CD4-positive, alpha-beta T cell (primary cell): ENCODE data around the gene NEK7. TPM values are rescaled to one million over a fixed set of nuclear protein-coding genes. Genes with fewer than 3 reads are reported as not detected.
A peak's percentile ranks its signal among the peaks of the same experiment; 100 is the strongest.

Source experiments
- ATAC-seq: fragments of 200-7000 bp; cut with Tn5 transposase; one replicate; pipeline ENCODE4 v1.10.0; 2022; ENCODE audit warnings: mild to moderate bottlenecking; ENCODE audit not compliant: poor library complexity
- CTCF ChIA-PET: fragments of 350-600 bp; sonication (Branson Sonifier 250); formaldehyde crosslinking; loops from one replicate; lab custom pipeline; 2021; ENCODE audit warnings: antibody characterized with exemption, inconsistent platforms; lab: Charles Lee
- POLR2A ChIA-PET: fragments of 350-600 bp; sonication (Branson Sonifier 250); formaldehyde crosslinking; loops from one replicate; lab custom pipeline; 2021; ENCODE audit warnings: antibody characterized with exemption, inconsistent platforms; lab: Charles Lee
- DNase-seq, 14 experiments: peaks; one replicate each; pipeline ENCODE4 v3.0.0-alpha.2; 2013 to 2020; ENCODE audit warnings: mixed read lengths in 2 of 14
- H3K27ac ChIP-seq, 2 donors: one replicate each; pipeline versions ENCODE4 v1.5.1 to v1.7.0; 2013; ENCODE audit warnings: low read length in 2 of 2, low read depth in 1 of 2, mild to moderate bottlenecking in 1 of 2
- H3K27me3 ChIP-seq, 2 experiments: 1 replicate in 1 of 2; 2 replicates in 1 of 2; pipeline versions ENCODE4 v1.6.1 to v1.7.0; 2013; ENCODE audit warnings: low read length in 2 of 2, control low read depth in 1 of 2, mild to moderate bottlenecking in 1 of 2, moderate library complexity in 1 of 2; ENCODE audit not compliant: insufficient read depth in 2 of 2, control insufficient read depth in 1 of 2
- H3K36me3 ChIP-seq: one replicate; pipeline ENCODE4 v1.6.1; 2013; ENCODE audit warnings: low read length, control low read depth; ENCODE audit not compliant: insufficient read depth
- H3K4me1 ChIP-seq: one replicate; pipeline ENCODE4 v1.6.1; 2013; ENCODE audit warnings: low read length, control low read depth; ENCODE audit not compliant: insufficient read depth
- H3K4me3 ChIP-seq: one replicate; pipeline ENCODE4 v1.5.1; 2013; ENCODE audit warnings: mild to moderate bottlenecking, low read length, moderate library complexity
- H3K9me3 ChIP-seq, 2 experiments: 1 replicate in 1 of 2; 2 replicates in 1 of 2; pipeline versions ENCODE4 v1.6.1 to v1.7.0; 2013; ENCODE audit warnings: low read length in 2 of 2, mild to moderate bottlenecking in 2 of 2, control low read depth in 1 of 2, moderate library complexity in 1 of 2; ENCODE audit not compliant: control insufficient read depth in 1 of 2, insufficient read depth in 1 of 2
- H3K27ac Mint-ChIP-seq: one replicate; pipeline ENCODE4 v1.8.0; 2020; ENCODE audit warnings: mixed read lengths
- H3K27me3 Mint-ChIP-seq: one replicate; pipeline ENCODE4 v1.8.0; 2021; ENCODE audit warnings: mixed read lengths
- H3K36me3 Mint-ChIP-seq: one replicate; pipeline ENCODE4 v1.8.0; 2021; ENCODE audit warnings: low read depth, mixed read lengths
- H3K4me1 Mint-ChIP-seq: one replicate; pipeline ENCODE4 v1.8.0; 2021; ENCODE audit warnings: low read depth, mixed read lengths
- H3K4me3 Mint-ChIP-seq: one replicate; pipeline ENCODE4 v1.8.0; 2020; ENCODE audit warnings: mild to moderate bottlenecking, mixed read lengths
- H3K9me3 Mint-ChIP-seq: one replicate; pipeline ENCODE4 v1.8.0; 2020; ENCODE audit warnings: mixed read lengths
- CTCF ChIP-seq: fragments of 200-600 bp; IDR thresholded peaks from one replicate; pipeline ENCODE4 v1.8.0; 2022; ENCODE audit warnings: antibody characterized with exemption, mild to moderate bottlenecking
- intact Hi-C, 2 experiments: fragments of 100-400 bp; cut with DNase I in 1 of 2; cut with micrococcal nuclease in 1 of 2; formaldehyde crosslinking; loops; one replicate each; pipeline versions ENCODE4 v1.15.1 to v1.9.0; 2023 to 2025; cut with DNase I, micrococcal nuclease
- total RNA-seq, 174 experiments: library from RNA in 2 of 174; stranded (reverse) in 2 of 174; gene quantifications; one replicate each; pipeline ENCODE4 v1.2.3 and lab custom pipeline; 2021 to 2026

NEK7 gene
- total RNA-seq, 2 experiments from 2014 or later = 11.8 to 13.0 TPM

- H3K36me3 ChIP-seq = no peaks in the 10 kb centered on the region
- ATAC-seq (no peak), DNase-seq (peak in 4 of 14 experiments; percentile 10 to 43 (median 37))
- no peak overlapping the region for H3K27ac ChIP-seq
- Mint-ChIP-seq H3K27me3 (no peaks in the 10 kb centered on the region), H3K4me1 (no peaks in the 10 kb centered on the region), H3K27ac (no peak overlapping the region), H3K4me3 (no peak overlapping the region), H3K36me3 (no peaks in the 10 kb centered on the region), H3K9me3 (no peaks in the 10 kb centered on the region)
- POLR2A ChIA-PET = no interaction called here
- intact Hi-C loops = loop anchor here (2.0 kb wide), 2 partner anchors 270 to 272 kb away; no protein-coding TSS in a partner anchor
- H3K4me1 ChIP-seq = no peaks in the 10 kb centered on the region
- TF ChIP-seq CTCF = peak; percentile 60
- H3K9me3 ChIP-seq = no peaks in the 10 kb centered on the region
- no peaks in the 10 kb centered on the region for H3K27me3 ChIP-seq
- CTCF ChIA-PET = no interaction called here
- no peak overlapping the region for H3K4me3 ChIP-seq
Measured at GRCh38 chr1:198359024-198359653, 202.3 kb downstream of the NEK7 start.

DNA sequence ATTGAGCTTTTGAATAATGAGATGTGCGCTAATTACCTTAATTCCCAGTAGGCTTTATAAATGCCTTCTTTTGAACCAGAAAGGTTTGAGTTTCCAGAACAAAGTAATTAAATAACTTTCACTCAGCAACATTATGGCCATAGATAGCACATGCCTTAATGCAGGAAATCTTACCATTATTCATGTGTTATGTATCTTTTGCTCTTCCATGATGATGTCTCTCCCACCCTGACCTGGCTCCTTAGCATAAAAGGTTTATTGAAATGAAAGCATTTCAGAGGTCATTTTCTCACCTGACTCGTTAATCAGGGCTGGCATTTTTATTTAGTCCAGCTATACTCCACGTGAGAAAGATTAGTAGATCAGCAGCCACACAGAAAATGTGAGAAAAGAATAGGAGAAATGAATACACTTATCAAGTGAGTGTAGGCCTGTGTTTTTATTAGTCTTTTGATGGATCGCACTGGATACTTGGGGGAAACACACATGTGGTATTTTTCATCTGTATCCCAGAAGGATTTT lies 203.5 kb downstream of the NEK7 start:
- ATAC-seq = no peak
- no peaks in the 10 kb centered on the region for H3K36me3 ChIP-seq
- intact Hi-C loops = no loop called here
- Mint-ChIP-seq H3K27me3 (no peaks in the 10 kb centered on the region), H3K27ac (no peak overlapping the region), H3K4me3 (no peak overlapping the region), H3K9me3 (no peaks in the 10 kb centered on the region), H3K36me3 (no peaks in the 10 kb centered on the region), H3K4me1 (no peaks in the 10 kb centered on the region)
- H3K27ac ChIP-seq = no peak overlapping the region
- no peak for DNase-seq
- H3K27me3 ChIP-seq = no peaks in the 10 kb centered on the region
- no peaks in the 10 kb centered on the region for H3K4me1 ChIP-seq
- POLR2A ChIA-PET = no interaction called here
- H3K4me3 ChIP-seq = no peak overlapping the region
- CTCF ChIA-PET = interaction anchor here (1.2 kb wide), 1 partner anchor 960 kb away, joined by 3 read pairs; no protein-coding TSS in a partner anchor
- TF ChIP-seq CTCF = no peak
- no peaks in the 10 kb centered on the region for H3K9me3 ChIP-seq

GRCh38 chr1:198361237-198361767 lies 204.5 kb downstream of the NEK7 start:
- ChIA-PET CTCF (interaction anchor here (1.2 kb wide), 1 partner anchor 961 kb away, joined by 3 read pairs; no protein-coding TSS in a partner anchor), POLR2A (no interaction called here)
- no peak overlapping the region for H3K27ac Mint-ChIP-seq
- H3K36me3 Mint-ChIP-seq = no peaks in the 10 kb centered on the region
- H3K4me1 Mint-ChIP-seq = no peaks in the 10 kb centered on the region
- no peak for ATAC-seq
- no peaks in the 10 kb centered on the region for H3K9me3 ChIP-seq
- H3K4me1 ChIP-seq = no peaks in the 10 kb centered on the region
- TF ChIP-seq CTCF = no peak
- no peaks in the 10 kb centered on the region for H3K9me3 Mint-ChIP-seq
- no peak overlapping the region for H3K4me3 Mint-ChIP-seq
- H3K36me3 ChIP-seq = no peaks in the 10 kb centered on the region
- H3K4me3 ChIP-seq = no peak overlapping the region
- intact Hi-C loops = no loop called here
- H3K27me3 ChIP-seq = no peaks in the 10 kb centered on the region
- no peaks in the 10 kb centered on the region for H3K27me3 Mint-ChIP-seq
- DNase-seq = no peak
- H3K27ac ChIP-seq = no peak overlapping the region
